Endothelial cell (in vitro differentiated cells): Measurements from ENCODE around the gene ADAMTS19. TPM values are rescaled to one million over a fixed set of nuclear protein-coding genes. Genes with fewer than 3 reads are reported as not detected.
A peak's percentile ranks its signal among the peaks of the same experiment; 100 is the strongest.

Experiments used
- DNase-seq: peaks from one replicate; pipeline ENCODE4 v3.0.0; 2021; ENCODE audit warnings: low spot score
- H3K27ac Mint-ChIP-seq: one replicate; pipeline ENCODE4 v1.8.0; 2021; ENCODE audit warnings: mixed read lengths, inconsistent platforms; ENCODE audit not compliant: unreplicated experiment
- H3K27me3 Mint-ChIP-seq: one replicate; pipeline ENCODE4 v1.8.0; 2021; ENCODE audit warnings: mild to moderate bottlenecking, moderate library complexity, mixed read lengths, inconsistent platforms; ENCODE audit not compliant: unreplicated experiment
- H3K36me3 Mint-ChIP-seq: one replicate; pipeline ENCODE4 v1.8.0; 2021; ENCODE audit warnings: mild to moderate bottlenecking, low read depth, mixed read lengths, inconsistent platforms; ENCODE audit not compliant: unreplicated experiment
- H3K4me1 Mint-ChIP-seq: one replicate; pipeline ENCODE4 v1.8.0; 2021; ENCODE audit warnings: mild to moderate bottlenecking, mixed read lengths, inconsistent platforms; ENCODE audit not compliant: unreplicated experiment
- H3K4me3 Mint-ChIP-seq: one replicate; pipeline ENCODE4 v1.8.0; 2021; ENCODE audit warnings: mild to moderate bottlenecking, mixed read lengths, inconsistent platforms; ENCODE audit not compliant: unreplicated experiment
- H3K9me3 Mint-ChIP-seq: one replicate; pipeline ENCODE4 v1.8.0; 2021; ENCODE audit warnings: mixed read lengths, inconsistent platforms; ENCODE audit not compliant: unreplicated experiment
- total RNA-seq: library from RNA; stranded (reverse); fragmentation: NEBNext Ultra II Directional; extraction: Animal tissue kit (Norgen Biotek cat#: 25700); gene quantifications from one replicate; pipeline ENCODE4 v1.2.1, GENCODE V29; 2021; ENCODE audit not compliant: unreplicated experiment
- TF ChIP-seq, protein P1 (sequence below): fragments of 200-600 bp; sonication (generic); IDR thresholded peaks from one replicate; pipeline ENCODE4 v1.5.0; 2021; ENCODE audit warnings: antibody characterized with exemption; ENCODE audit not compliant: unreplicated experiment

Gene ADAMTS19
- total RNA-seq, 1 donor from 2014 or later, result 6.9 TPM

DNA sequence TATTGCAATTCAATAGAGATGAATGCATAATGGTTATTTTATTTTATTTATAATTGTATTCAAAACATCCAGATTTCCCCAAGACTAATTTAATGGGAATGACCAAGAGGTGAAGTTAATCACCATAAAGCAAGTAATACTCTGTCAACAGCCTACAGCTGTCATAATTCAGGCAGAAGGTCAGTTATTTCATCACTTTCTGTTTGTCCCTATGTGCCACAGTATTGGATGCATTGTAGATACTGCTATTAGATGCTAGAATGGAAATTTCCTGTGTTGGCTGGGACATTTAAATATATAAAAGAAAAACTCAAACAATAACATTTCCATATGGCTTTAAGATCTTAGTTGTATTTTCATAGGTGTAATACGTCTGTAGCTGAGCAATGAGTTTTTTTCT, 231.1 kb downstream of the ADAMTS19 start:
- TF ChIP-seq, protein P1, sequence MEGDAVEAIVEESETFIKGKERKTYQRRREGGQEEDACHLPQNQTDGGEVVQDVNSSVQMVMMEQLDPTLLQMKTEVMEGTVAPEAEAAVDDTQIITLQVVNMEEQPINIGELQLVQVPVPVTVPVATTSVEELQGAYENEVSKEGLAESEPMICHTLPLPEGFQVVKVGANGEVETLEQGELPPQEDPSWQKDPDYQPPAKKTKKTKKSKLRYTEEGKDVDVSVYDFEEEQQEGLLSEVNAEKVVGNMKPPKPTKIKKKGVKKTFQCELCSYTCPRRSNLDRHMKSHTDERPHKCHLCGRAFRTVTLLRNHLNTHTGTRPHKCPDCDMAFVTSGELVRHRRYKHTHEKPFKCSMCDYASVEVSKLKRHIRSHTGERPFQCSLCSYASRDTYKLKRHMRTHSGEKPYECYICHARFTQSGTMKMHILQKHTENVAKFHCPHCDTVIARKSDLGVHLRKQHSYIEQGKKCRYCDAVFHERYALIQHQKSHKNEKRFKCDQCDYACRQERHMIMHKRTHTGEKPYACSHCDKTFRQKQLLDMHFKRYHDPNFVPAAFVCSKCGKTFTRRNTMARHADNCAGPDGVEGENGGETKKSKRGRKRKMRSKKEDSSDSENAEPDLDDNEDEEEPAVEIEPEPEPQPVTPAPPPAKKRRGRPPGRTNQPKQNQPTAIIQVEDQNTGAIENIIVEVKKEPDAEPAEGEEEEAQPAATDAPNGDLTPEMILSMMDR, result no peak
- H3K9me3 Mint-ChIP-seq, result no peaks in the 10 kb centered on the region
- H3K4me1 Mint-ChIP-seq, result no peaks in the 10 kb centered on the region
- no peaks in the 10 kb centered on the region for H3K36me3 Mint-ChIP-seq
- DNase-seq, result no peak
- no peaks in the 10 kb centered on the region for H3K27me3 Mint-ChIP-seq
- no peak overlapping the region for H3K4me3 Mint-ChIP-seq
- H3K27ac Mint-ChIP-seq, result no peak overlapping the region

DNA sequence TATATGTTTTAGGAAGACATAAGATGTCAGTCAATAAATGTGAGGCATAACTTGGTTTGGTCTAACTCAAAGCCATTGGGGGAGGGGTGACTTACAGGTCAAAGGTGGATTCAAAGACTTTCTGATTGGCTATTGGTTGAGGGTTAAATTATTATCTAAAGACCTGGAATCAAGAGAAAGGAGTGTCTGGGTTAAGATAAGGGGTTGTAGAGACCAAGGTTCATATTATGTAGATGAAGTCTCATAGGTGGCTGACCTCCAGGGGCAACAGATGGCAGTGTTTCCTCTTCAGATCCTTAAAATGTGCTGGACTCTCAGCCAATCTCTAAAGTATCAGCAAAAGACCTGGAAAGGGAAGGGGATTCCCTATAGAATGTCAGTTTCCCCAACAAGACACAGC, 236.5 kb downstream of the ADAMTS19 start:
- H3K9me3 Mint-ChIP-seq, result no peaks in the 10 kb centered on the region
- TF ChIP-seq, protein P1, result no peak
- H3K27ac Mint-ChIP-seq, result peak overlapping the region; percentile 49
- no peak for DNase-seq
- H3K4me1 Mint-ChIP-seq, result no peaks in the 10 kb centered on the region
- no peaks in the 10 kb centered on the region for H3K36me3 Mint-ChIP-seq
- H3K27me3 Mint-ChIP-seq, result no peaks in the 10 kb centered on the region
- no peak overlapping the region for H3K4me3 Mint-ChIP-seq

DNA sequence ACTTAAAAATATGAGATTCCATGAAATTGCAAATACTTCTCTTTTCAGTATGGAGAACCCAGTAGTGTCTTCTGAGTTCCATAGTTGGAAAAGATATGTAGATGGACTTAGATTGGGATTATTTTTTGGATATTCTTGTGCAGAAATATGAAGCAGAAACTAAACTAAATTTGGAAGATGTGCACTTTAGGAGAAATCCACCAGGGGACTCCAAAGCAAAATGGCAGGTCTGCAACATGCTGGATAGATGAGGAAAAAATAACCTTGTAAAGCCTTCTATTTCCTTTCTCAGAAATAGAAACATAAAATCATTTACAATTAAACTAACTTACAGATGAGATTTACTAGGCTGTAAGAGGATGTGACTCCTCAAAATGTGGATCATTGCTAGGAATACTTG, 238.6 kb downstream of the ADAMTS19 start:
- Mint-ChIP-seq H3K4me3 (no peak overlapping the region), H3K4me1 (no peaks in the 10 kb centered on the region), H3K9me3 (no peaks in the 10 kb centered on the region), H3K27me3 (no peaks in the 10 kb centered on the region), H3K36me3 (no peaks in the 10 kb centered on the region), H3K27ac (no peak overlapping the region)
- TF ChIP-seq, protein P1, result peak; percentile 32
- no peak for DNase-seq

DNA sequence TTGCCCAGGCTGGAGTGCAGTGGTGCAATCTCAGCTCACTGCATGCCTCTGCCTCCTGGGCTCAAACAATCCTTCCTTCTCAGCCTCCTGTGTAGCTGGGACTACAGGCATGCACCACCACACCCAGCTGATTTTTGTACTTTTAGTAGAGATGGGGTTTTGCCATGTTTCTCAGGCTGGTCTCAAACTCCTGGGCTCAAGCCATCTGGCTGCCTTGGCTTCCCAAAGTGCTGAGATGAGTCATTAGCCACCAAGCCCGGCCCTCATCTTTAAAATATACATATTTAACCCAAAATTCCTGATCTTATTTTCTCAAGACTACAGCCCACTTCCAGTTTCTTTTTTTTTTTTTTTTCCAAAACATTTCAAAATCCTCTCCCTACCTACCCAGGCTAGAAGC, 256.1 kb downstream of the ADAMTS19 start:
- no peaks in the 10 kb centered on the region for H3K9me3 Mint-ChIP-seq
- TF ChIP-seq, protein P1, result no peak
- no peaks in the 10 kb centered on the region for H3K4me1 Mint-ChIP-seq
- DNase-seq, result no peak
- H3K36me3 Mint-ChIP-seq, result no peaks in the 10 kb centered on the region
- no peaks in the 10 kb centered on the region for H3K27me3 Mint-ChIP-seq
- H3K27ac Mint-ChIP-seq, result no peak overlapping the region
- no peak overlapping the region for H3K4me3 Mint-ChIP-seq

DNA sequence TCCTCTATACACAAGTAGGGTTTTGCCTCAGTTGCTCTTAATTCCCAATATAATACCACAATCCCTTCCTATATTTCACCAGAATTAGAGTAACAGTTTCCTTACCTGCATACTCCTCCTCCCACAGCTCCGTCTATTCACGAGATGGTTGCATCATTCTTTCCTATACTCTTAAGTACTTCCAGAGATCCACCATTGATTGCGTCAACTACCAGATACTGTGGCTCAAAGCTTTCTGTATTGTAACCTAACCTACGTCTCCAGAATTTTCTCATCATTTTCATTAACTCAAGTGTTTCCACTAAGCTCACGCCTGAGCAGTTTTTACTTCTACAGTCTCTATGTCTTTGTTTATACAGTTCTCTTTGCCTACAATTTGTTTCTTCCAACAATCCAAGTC, 256.6 kb downstream of the ADAMTS19 start:
- TF ChIP-seq, protein P1, result no peak
- no peaks in the 10 kb centered on the region for H3K27me3 Mint-ChIP-seq
- H3K4me3 Mint-ChIP-seq, result no peak overlapping the region
- no peaks in the 10 kb centered on the region for H3K36me3 Mint-ChIP-seq
- H3K4me1 Mint-ChIP-seq, result no peaks in the 10 kb centered on the region
- no peak overlapping the region for H3K27ac Mint-ChIP-seq
- no peak for DNase-seq
- H3K9me3 Mint-ChIP-seq, result no peaks in the 10 kb centered on the region
